GM21786 (cell line): ENCODE measurements around the gene KRT1.

Experiments
- ATAC-seq: cut with Tn5 transposase; IDR thresholded peaks from one replicate; pipeline ENCODE4 v1.9.1; 2021; ENCODE audit not compliant: unreplicated experiment

The KRT1 gene

GRCh38 chr12:52662918-52663229 is 17.3 kb downstream of the KRT1 start:
- ATAC-seq: no peak

- ATAC-seq: no peak
Measured at GRCh38 chr12:52662093-52662917, 17.9 kb downstream of the KRT1 start.

- no peak for ATAC-seq
Measured at GRCh38 chr12:52661668-52662067, 18.5 kb downstream of the KRT1 start.

- ATAC-seq: no peak
Measured at GRCh38 chr12:52660934-52661499, 19.2 kb downstream of the KRT1 start.

DNA sequence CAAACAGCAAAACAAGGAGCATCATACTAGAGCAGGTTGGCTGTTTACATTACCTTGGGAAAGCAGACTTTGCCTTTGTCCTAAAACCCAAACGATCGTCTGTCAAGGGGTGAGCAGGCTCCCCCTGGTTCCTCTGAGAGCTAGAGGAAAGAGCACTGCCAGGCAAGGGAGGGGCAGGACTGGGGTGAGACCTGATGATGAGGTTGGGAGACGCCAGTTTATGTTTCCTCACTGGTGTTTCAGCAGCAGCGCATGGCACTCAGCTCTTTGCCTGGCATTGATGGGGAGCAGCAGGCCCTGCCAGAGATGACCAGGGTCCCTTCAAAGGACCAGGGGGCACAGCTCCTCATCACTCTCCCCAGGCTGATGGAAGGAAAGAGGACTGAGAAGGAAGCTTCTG is 20.3 kb downstream of the KRT1 start:
- ATAC-seq: no peak

GRCh38 chr12:52659395-52659794 is 20.8 kb downstream of the KRT1 start:
- no peak for ATAC-seq

DNA sequence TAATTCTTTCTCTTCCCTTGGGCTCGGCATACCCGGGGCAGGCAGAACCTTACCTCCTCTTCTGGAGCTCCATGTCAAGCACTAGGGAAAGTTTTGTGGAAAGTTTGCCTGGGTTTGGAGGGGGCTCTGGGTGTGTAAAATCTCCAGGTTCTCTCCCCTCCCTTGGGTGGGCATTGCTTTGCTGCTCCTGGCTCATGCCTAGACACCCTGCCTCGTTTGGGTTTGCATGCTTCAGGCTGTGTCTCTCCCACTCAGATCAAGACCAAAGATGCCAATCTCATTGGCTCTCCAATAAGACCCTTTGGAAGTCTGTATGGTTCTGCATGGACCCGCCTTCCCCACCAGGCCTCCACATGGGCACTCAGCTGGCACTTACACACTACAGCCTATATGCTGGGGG is 22.0 kb downstream of the KRT1 start:
- no peak for ATAC-seq

- no peak for ATAC-seq
Measured at GRCh38 chr12:52657250-52657902, 22.8 kb downstream of the KRT1 start.

DNA sequence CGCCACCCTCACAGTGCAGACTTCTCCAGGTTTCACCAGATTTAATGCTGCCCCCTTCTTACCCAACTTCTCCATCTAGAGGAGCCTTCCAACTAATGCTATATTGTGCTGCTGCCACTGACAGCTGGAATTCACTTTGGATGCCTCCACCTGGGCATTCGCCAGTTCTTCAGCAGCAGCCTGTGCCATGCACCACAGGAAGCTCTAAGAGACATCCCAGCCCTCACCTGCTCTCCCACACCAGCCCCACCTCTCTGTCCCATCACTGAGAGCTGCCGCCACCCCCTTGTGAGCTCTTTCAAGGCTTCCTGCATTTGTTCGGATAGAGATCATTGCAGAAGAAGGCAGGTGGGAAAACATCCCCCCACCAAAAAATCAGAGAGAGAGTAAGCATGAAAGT is 23.6 kb downstream of the KRT1 start:
- ATAC-seq: no peak

GRCh38 chr12:52655720-52656124 is 24.5 kb downstream of the KRT1 start:
- ATAC-seq: no peak

GRCh38 chr12:52655251-52655650 is 25.0 kb downstream of the KRT1 start:
- ATAC-seq: no peak

DNA sequence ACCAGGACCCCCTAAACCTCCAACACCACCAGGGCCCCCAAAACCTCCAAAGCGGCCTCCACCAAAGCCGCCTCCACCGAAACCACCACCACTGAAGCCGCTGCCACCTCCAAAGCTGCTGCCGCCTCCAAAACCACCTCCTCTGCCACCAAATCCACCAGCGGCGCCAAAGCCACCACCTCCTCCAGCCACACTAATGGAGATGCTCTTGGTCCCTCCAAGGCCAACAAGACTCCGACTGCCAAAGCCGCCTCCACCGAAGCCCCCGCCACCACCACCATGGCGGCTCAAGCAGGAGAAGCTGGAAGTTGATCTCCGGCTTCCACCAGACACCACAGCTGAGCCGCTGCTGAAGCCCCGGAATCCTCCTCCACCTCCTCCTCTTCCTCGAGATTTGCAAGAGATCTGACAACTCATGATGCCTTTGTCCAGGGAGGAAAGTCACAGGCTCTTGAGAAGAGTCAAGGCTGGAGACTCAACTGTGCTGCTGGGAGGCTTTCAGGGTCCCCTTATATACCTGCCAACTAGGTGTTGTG is 28.4 kb downstream of the KRT1 start, which contains the start of gene KRT2:
Gene KRT2, minus strand, starts transcription at position 486 of the 536 bp plus-strand sequence. Its CDS starts 69 bp downstream, at position 417.
- no peak for ATAC-seq

DNA sequence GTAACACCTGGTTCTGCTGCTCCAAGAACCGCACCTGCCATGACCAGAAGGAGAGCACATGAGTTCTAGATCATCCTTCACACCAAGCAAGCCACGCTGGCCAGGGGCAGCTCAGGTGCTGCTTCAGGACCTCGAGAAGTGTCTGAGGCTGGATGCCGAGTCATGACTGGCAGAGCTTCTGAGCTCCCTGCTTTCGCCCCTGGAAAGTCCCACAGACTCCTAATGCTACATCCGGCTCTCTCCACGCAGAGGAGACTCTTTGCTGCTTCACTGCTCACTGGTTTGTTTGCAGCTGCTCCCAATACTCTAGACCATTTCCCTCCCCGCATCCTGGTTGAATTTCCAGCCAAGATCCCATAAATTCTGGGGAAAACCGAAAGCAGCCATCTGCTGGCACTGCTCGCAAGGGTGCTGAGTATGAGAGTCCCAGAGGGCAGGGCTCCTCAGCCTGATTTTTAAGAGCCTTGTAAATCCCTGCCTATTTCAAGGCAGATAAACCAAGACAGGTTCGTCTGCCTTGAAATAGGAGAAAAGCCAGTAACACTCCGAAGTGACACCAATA is 29.6 kb downstream of the KRT1 start:
- no peak for ATAC-seq

- no peak for ATAC-seq
Measured at GRCh38 chr12:52649066-52649465, 31.1 kb downstream of the KRT1 start.

- no peak for ATAC-seq
Measured at GRCh38 chr12:52648012-52648550, 32.1 kb downstream of the KRT1 start.

DNA sequence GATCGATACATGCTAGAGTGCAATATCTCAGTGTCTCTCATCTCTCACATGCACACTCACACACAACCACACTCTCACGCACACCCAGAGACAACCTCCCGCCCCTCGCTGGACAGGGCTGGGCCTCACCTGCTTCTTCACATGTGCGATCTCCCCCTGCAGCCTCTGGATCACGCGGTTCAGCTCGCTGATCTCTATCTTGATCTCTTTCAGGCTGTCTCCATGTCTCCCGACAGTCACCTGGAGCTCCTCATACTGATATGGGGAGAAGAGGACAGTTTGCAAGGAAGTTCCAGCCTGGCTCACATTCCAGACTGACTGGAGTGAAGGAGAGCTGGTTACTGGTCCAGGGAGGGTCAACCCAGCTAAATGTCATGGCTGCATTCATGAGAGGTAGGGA is 32.6 kb downstream of the KRT1 start:
- ATAC-seq: no peak

DNA sequence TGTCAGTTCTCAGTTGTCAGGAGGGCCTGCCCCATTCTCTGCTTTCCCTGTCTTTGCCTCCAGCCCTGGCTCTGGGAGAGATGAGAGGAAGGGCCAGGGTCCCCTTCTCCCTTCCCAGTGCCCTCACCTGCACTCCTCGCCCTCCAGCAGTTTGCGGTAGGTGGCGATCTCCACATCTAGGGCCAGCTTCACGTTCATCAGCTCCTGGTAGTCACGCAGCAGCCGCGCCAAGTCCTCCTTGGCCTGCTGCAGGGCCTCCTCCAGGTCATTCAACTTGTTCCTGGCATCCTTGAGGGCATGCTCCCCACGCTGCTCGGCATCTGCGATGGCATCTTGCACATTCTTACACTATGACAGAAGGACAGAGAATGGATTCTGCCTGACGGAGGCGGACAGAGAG is 33.6 kb downstream of the KRT1 start:
- no peak for ATAC-seq

- no peak for ATAC-seq
Measured at GRCh38 chr12:52645982-52646381, 34.2 kb downstream of the KRT1 start.

DNA sequence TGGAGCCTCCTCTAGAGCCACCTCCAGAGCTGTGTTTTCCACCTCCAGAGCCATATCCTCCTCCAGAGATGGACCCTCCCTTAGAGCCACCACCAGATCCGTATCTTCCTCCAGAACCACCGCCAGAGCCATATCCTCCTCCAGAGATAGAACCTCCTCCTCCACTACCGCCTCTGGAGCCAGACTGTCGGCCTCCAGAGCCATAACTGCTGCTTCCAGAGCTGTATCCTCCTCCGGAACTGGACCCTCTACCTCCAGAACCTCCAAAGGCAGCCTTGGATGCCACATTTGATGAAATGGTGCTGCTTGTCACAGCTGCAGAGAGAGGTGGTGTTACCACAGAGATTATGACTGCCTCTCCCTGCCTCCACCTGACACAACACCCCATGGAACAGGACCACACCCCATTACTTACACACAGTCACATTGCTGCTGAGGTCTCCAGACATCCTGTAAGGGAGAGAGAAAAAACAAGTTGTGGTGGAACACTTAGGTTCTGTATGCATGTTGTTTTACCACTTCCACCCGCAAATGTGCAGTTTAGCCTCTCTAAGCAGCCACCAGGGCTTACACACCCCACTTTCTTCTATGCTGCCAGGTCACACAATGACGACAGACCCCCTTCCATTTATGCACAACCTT is 35.0 kb downstream of the KRT1 start:
- no peak for ATAC-seq

DNA sequence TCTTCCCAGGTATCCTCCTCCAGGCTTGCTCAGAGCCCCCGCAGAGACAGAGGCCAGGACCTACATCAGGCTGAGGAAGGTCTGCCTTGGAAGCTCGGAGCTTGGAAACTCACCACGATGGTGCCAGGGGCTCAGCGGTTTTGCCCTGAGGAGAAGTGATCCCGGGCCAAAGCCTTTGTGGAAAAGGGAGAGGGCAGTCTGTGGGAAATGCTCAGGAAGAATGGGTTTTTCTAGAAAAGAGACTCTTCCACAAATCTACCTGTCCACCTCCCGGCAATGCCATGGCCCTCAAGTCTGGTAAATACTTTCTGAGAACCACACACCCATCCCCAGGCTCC is 36.2 kb downstream of the KRT1 start:
- ATAC-seq: no peak
